Neuron (in vitro differentiated cells): ENCODE data around the gene OR4A15.

Source experiments
- H2AFZ ChIP-seq: one replicate; pipeline ENCODE4 v1.6.1; 2013; ENCODE audit warnings: low read depth, mild to moderate bottlenecking, inconsistent platforms, low read length, moderate library complexity
- H3K27me3 ChIP-seq: one replicate; pipeline ENCODE4 v1.6.1; 2013; ENCODE audit warnings: low read length; ENCODE audit not compliant: insufficient read depth
- H3K36me3 ChIP-seq: one replicate; pipeline ENCODE4 v1.6.1; 2013; ENCODE audit warnings: low read length; ENCODE audit not compliant: insufficient read depth
- H3K4me1 ChIP-seq: one replicate; pipeline ENCODE4 v1.6.1; 2013; ENCODE audit warnings: low read length; ENCODE audit not compliant: insufficient read depth
- H3K4me3 ChIP-seq: 2 replicates; pipeline ENCODE4 v1.5.1; 2013; ENCODE audit warnings: mild to moderate bottlenecking, low read length, moderate library complexity
- H3K9me3 ChIP-seq: one replicate; pipeline ENCODE4 v1.6.1; 2013; ENCODE audit warnings: low read length

Gene OR4A15

GRCh38 chr11:55367674-55368073 is at the start of gene OR4A15:
OR4A15 (plus strand) TSS chr11:55367974; CDS start chr11:55367974, 0 bp downstream.
- Histone ChIP-seq H3K36me3 (no peaks in the 10 kb centered on the region), H3K4me3 (no peak within 1 kb of the TSS), H3K4me1 (peaks cover 1% of the 10 kb centered on the region), H3K9me3 (no peaks in the 10 kb centered on the region), H3K27me3 (no peaks in the 10 kb centered on the region), H2AFZ (no peak within 1 kb of the TSS)

GRCh38 chr11:55324500-55324899 is 43.3 kb upstream of the OR4A15 start:
- Histone ChIP-seq H3K36me3 (no peaks in the 10 kb centered on the region), H3K27me3 (no peaks in the 10 kb centered on the region), H3K4me3 (no peak overlapping the region), H2AFZ (no peak overlapping the region), H3K4me1 (no peaks in the 10 kb centered on the region), H3K9me3 (no peaks in the 10 kb centered on the region)

DNA sequence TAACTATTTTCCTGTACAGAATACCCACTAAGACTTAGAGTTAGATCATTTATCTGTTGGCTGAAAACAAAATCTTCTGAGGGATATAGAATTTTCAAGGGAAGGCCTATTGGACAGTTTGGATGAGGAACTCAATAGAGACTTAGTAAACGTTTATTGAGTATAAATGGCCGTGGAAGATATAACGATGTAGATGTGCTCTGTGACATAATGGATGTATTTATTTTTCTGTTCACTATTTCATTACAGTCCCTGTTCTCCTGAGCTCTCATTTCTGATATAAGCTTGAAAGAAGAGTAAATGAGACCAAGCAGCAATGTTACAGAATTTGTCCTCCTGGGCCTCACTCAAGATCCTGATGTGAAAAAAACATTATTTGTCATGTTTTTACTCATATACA is 24.9 kb upstream of the OR4A15 start, which contains the start of gene OR4A16:
TSS of gene OR4A16 (plus strand) at position 301 of the 400 bp plus-strand sequence. CDS start at position 301, 0 bp downstream.
- Histone ChIP-seq H3K4me3 (no peak within 1 kb of the TSS), H3K36me3 (no peaks in the 10 kb centered on the region), H3K4me1 (no peaks in the 10 kb centered on the region), H2AFZ (no peak within 1 kb of the TSS), H3K9me3 (no peaks in the 10 kb centered on the region), H3K27me3 (no peaks in the 10 kb centered on the region)

GRCh38 chr11:55345306-55345705 is 22.5 kb upstream of the OR4A15 start:
- H2AFZ ChIP-seq, result no peak overlapping the region
- no peaks in the 10 kb centered on the region for H3K27me3 ChIP-seq

DNA sequence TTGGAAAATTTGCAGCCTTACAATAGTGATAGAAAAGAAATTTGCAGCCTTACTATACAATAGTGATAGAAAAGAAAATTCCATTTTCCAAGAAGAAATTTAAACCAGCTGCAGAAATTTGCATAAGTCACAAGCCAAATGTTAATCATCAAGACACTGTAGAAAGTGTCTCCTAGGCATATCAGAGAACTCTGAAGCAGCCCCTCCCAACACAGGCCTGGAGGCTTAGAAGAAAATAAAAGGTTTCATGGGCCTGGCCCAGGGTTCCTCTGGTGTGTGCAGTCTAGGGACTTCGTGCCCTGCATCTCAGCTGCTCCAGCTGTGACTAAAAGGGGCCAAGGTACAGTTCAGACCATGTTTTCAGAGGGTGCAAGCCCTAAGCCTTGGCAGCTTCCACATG is 18.7 kb upstream of the OR4A15 start:
- no peaks in the 10 kb centered on the region for H3K27me3 ChIP-seq
- no peaks in the 10 kb centered on the region for H3K36me3 ChIP-seq
- no peaks in the 10 kb centered on the region for H3K9me3 ChIP-seq
- H3K4me1 ChIP-seq, result peaks cover 10% of the 10 kb centered on the region
- no peak overlapping the region for H3K4me3 ChIP-seq
- H2AFZ ChIP-seq, result no peak overlapping the region

More at GRCh38 chr11:55345306-55345705, 22.5 kb upstream of the OR4A15 start:
- H3K36me3 ChIP-seq, result no peaks in the 10 kb centered on the region
- no peaks in the 10 kb centered on the region for H3K9me3 ChIP-seq
- no peaks in the 10 kb centered on the region for H3K4me1 ChIP-seq
- no peak overlapping the region for H3K4me3 ChIP-seq

DNA sequence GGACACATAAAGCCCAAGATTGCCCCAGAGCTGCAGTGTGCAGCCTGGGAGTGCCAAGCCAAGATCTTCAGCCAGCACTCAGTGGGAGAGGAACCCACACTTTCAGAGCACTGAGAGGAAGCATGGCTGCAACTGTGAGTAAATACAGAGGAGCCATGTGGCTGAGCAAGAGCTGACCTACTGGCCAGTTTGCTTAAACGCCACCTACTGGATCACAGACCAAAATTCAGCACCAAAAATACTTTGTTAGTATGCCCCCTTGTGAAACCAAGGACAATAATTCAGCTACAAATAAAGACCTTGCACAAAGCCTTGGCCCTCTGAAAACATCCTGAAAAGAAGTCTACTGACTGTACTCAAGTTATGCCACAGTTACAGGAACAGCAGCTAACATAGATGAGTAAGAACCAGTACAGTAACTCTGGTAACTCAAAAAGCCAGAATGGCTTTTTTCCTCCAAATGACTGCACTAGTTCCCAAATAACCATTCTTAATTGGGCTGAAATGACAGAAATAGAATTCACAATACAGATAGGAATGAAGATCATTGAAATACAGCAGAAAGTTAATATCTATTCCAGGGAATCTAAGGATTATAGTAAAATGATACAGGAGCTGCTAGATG is 10.1 kb upstream of the OR4A15 start:
- Histone ChIP-seq H3K4me3 (no peak overlapping the region), H3K9me3 (no peaks in the 10 kb centered on the region), H3K27me3 (no peaks in the 10 kb centered on the region), H3K36me3 (no peaks in the 10 kb centered on the region), H3K4me1 (peaks cover 11% of the 10 kb centered on the region), H2AFZ (no peak overlapping the region)

DNA sequence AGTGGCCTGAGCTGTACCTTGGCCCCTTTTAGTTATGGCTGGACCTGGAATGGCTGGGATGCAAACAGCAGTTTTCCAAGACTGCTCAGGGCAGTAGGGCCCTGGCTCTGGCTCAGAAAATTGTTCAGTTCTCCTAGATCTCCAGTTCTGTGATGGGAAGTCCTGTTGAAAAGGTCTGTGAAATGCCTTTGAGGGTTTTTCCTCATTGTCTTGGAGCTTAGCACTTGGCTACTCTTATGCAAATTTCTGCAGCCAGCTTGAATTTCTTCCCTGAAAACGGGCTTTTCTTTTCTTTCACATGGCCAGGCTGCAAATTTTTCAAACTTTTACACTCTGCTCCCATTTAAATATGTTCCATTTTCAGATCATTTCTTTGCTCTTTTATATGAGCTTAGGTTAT is 33.2 kb downstream of the OR4A15 start:
- peaks cover 5% of the 10 kb centered on the region for H3K4me1 ChIP-seq
- no peaks in the 10 kb centered on the region for H3K27me3 ChIP-seq
- H3K9me3 ChIP-seq, result no peaks in the 10 kb centered on the region
- peak overlapping the region; percentile 63 for H2AFZ ChIP-seq
- H3K36me3 ChIP-seq, result no peaks in the 10 kb centered on the region
- no peak overlapping the region for H3K4me3 ChIP-seq
